Lower leg skin (tissue), 3 donors: ENCODE measurements around the gene FAM193A.

Experiments used
- POLR2A ChIP-seq, 2 donors: fragments of 450-650 bp; IDR thresholded peaks; one replicate each; pipeline ENCODE4 v1.6.1; 2016 to 2017; ENCODE audit warnings: antibody characterized with exemption in 2 of 2, mild to moderate bottlenecking in 1 of 2, moderate library complexity in 1 of 2
- TF ChIP-seq, protein P1 (sequence below), 3 donors: fragments of 450-650 bp; IDR thresholded peaks; one replicate each; pipeline ENCODE4 v1.5.1; 2016; ENCODE audit warnings: antibody characterized with exemption in 3 of 3, mild to moderate bottlenecking in 3 of 3, moderate library complexity in 2 of 3

DNA sequence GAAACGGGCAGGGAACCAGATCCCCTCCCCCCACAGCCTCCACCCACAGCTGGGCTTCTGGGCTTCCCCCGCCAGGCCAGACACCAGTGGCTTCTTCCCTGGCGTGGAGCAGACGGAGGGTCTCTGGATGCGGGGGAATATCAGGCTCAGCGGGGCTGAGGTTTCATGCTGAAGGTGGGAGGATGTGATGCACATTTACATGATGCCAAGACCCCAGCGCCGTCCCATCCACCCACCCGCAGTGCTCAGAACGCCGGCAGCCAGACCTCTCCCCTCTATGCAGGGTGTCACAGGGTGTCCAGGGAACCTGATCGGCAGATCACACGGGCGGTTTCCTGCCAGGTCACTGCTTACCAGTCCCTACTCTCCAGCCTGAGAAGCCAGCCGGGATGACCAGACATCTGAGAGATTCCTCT, 232.5 kb downstream of the FAM193A start:
- TF ChIP-seq, protein P1, sequence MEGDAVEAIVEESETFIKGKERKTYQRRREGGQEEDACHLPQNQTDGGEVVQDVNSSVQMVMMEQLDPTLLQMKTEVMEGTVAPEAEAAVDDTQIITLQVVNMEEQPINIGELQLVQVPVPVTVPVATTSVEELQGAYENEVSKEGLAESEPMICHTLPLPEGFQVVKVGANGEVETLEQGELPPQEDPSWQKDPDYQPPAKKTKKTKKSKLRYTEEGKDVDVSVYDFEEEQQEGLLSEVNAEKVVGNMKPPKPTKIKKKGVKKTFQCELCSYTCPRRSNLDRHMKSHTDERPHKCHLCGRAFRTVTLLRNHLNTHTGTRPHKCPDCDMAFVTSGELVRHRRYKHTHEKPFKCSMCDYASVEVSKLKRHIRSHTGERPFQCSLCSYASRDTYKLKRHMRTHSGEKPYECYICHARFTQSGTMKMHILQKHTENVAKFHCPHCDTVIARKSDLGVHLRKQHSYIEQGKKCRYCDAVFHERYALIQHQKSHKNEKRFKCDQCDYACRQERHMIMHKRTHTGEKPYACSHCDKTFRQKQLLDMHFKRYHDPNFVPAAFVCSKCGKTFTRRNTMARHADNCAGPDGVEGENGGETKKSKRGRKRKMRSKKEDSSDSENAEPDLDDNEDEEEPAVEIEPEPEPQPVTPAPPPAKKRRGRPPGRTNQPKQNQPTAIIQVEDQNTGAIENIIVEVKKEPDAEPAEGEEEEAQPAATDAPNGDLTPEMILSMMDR (IDR thresholded peaks at IDR 0.05): no peak
- no peak for TF ChIP-seq POLR2A (IDR thresholded peaks at IDR 0.05)
